GM12891 (cell line): ENCODE results near the gene ZNRF1.

Experiments
- POLR2AphosphoS5 ChIP-seq: IDR thresholded peaks from 2 replicates; pipeline ENCODE4 v1.6.1; 2011; ENCODE audit warnings: low read depth, low read length, control low read depth
- SPI1 ChIP-seq: IDR thresholded peaks from 2 replicates; pipeline ENCODE4 v1.6.1; 2011; ENCODE audit warnings: low read depth, low read length, control low read depth

DNA sequence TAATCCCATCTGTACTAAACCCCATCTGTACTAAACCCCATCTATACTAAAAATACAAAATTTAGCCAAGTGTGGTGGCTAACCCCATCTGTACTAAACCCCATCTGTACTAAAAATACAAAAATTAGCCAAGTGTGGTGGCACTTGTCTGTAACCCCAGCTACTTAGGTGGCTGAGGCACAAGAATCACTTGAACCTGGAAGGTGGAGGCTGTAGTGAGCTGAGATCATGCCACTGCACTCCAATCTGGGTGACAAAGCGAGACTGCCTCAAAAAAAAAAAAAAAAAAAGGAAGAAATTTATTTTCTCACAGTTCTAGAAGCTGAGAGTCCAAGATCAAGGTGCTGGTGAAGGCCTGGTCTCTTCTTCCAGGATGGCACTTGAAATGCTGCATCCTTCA lies 161.6 kb downstream of the ZNRF1 start:
- TF ChIP-seq SPI1 (no peak), POLR2AphosphoS5 (no peak)
